Tracheal epithelial cell (primary cell): ENCODE results near the gene FGFBP1. TPM values are rescaled to one million over a fixed set of nuclear protein-coding genes. Genes with fewer than 3 reads are reported as not detected.

Source experiments
- total RNA-seq: library from RNA; depleted of rRNA; stranded (reverse); fragments of >200 nt; gene quantifications from 2 replicates; pipeline ENCODE4 v1.2.1, GENCODE V29; 2014

Gene FGFBP1
- total RNA-seq, result 65.2 and 99.8 TPM in 2 replicates

DNA sequence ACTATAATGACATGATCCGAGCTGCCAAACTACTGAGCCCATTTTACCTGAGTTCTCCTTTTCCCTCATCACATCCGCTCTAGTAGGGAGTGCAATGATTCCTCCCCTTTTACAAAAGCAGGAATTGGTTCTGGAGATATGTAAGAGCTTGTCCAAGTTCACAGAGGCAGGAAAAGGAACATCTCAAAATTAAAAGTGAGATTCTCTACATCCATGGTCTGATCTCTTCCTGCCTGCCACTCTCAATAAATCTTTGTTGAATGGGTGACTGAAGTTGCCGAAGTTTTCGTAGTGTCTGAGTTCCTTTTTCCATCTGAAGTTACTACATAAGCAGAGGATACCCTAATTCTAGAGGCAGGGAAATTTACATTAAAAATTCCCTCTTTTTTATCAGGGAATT, at the start of gene FGFBP1:
Gene FGFBP1, minus strand, starts transcription at position 101 of the 400 bp plus-strand sequence. CDS start 2,108 bp downstream, outside the sequence.

DNA sequence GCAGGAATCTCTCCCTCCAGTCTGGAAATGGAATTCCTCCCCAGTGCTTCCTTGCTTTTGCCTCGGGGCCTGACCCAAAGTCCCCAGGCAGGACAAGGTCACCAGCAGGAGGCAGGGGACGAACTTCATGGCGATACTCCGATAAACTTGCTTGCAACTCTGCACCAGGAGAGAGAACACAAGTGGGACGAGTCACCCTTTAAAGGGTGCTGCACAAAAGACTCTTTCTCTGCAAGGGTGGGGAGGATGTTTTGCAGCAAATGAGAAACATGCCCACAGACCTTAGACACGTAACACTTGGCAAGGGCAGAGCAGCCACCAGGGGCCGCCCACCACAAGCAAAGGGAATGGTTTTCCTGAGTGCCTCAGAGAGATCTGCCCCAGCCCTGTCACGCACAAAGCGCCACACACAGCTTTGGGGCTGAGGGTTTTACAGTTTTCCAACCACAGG, 24.5 kb upstream of the FGFBP1 start, which contains the start of gene FGFBP2:
Gene FGFBP2, minus strand, starts transcription at position 175 of the 451 bp plus-strand sequence. Its CDS starts 46 bp downstream, at position 129.

Other genes with a start within 250 kb of the FGFBP1 start
- gene BST1, start 235.7 kb downstream of the FGFBP1 start, total RNA-seq, result 0.96 TPM in 1 of 2 replicates, not detected in the other
- gene CD38, start 160.4 kb downstream of the FGFBP1 start, total RNA-seq, result under 0.01 and 0.21 TPM in 2 replicates
- not detected in 2 replicates for gene FGFBP2, start 24.4 kb upstream of the FGFBP1 start, total RNA-seq
- 0.21 and 12.3 TPM in 2 replicates for gene PROM1, start 145.3 kb upstream of the FGFBP1 start, total RNA-seq